ENCODE results near the gene RFNG.

RFNG gene

DNA sequence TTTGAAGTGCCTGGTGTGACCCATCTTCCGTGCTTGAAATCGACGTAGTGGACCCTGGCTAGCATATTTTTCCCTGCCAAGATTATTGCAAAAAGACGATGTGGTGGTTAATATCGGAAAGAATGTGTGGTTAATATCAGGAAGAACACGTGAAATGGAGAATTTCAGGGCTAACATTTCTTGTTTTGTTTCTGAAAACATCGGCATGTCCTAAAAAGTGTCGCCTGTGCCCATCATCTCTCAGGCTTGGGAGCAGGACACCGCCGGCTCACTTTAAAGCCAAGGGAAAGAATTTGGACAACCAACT lies 13.8 kb downstream of the RFNG start:
- H3K27ac ChIP-seq, result peak overlapping the region; percentile 91
- TF ChIP-seq CTCF (conservative IDR thresholded peaks at IDR 0.05), result no peak

DNA sequence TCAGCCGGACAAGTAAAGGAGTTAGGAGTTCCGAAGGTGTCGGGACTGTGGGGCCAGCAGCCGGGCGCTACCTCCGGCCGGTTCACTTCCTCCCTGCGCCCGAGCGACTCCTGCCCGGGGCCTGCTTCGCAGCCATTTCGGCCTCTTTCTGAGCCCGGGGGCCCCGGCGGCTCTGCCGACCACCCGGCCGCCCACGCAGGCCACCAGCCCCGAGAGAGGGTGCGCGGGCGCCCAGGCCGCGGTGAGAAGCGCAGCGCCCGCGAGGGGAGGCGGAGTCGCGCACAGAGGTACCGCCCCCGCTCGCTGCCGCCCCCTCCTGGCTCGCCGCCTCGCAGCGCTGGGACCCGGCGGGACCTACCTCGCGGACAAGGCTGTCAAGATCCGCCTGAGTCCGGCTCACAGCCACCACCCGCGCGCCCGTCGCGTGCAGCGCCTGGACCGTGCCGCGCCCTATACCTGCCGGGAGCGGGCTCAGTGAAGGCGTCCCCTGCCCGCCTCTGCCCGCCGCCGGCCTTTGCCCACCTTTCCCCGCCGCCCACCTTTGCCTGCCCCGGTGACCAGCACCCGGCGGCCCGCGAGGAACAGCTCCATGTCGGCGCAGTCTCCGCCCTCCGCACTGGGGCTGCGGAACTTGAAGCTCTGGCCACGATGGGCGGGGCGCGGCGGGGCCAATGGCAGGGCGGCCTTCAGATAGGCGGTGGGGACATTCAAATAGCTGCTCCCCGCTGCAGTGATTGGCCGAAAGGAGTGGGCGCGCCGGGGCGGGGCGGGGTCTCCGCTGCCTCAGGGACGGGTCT lies 14.3 kb downstream of the RFNG start, which contains the start of gene DCXR:
DCXR (minus strand) TSS at position 606 of the 797 bp plus-strand sequence; CDS start at position 591, 15 bp downstream.
- peak within 1 kb of the TSS; percentile 91 for H3K27ac ChIP-seq
- peak; percentile 97 for TF ChIP-seq CTCF (conservative IDR thresholded peaks at IDR 0.05)

DNA sequence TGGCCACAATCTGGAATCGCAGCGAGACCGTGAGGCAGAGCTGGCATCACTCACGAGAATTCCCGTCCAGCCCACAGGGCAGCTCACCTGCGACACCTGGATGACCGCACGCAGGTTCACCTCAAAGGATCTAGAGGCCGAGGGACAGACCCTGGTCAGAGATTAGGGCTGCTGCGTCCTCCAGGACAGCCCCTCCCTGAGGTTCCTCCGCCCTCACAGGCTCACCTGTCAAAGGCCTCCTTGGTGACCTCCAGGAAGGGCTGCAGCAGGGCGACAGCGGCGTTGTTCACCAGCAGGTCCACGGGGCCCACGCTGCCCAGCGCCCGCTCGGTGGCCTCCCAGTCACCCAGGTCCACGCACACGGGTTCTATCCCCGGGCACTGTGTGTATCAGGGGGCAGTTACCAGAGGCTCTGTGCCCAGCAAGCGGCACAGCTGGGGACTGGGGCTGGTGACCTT lies 14.9 kb downstream of the RFNG start:
- TF ChIP-seq CTCF (conservative IDR thresholded peaks at IDR 0.05), result no peak
- H3K27ac ChIP-seq, result peak overlapping the region; percentile 91

DNA sequence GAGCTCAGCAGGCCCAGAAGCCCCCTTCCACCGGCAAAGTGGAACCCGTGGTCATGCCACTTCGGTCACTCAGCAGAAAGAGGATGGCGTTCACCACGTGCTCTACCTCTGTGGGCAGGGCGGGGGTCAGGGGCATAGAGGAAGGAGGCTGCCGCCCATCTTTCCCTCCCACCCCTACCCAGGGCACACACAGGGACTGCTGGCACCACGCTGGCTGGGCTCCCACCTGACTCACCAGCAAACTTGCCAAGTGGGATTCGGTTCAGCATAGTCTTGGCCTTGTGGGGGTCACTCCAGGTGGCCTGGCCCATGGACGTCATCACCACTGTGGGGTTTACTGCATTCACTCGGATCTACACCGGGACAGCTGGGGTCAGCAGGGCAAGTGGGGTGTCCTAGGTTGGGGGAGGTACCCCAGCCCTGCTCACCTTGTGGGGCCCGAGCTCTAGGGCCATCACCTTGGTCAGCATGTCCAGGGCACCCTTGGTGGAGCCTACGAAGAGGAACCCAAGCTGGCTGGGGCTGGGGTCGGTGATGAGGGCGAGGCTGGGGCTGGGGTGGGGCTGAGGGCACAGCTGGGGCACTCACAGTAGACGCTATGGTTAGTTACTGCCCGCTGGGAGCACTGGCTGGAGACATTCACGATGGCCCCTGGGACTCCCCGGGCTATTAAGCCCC lies 15.5 kb downstream of the RFNG start:
- peak overlapping the region; percentile 91 for H3K27ac ChIP-seq
- TF ChIP-seq CTCF (conservative IDR thresholded peaks at IDR 0.05), result no peak

DNA sequence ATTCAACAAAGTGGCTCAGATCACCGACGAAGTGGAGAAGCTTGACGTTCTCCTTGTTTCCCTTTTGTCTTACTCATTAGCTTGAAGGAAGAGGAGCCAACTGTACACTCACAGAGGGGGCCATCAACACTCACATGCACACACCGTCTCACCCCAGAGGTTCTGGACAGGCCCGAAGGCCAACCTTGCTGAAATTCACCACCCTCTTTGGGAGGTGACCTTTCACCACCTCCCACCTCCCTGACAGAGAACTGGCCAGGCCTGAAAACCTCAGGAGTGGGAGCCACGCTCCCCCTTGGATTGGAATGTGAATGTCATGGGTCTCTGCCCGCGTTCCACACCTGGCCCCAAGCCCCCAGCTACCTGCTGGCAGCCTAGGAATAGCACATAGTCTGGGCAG lies 16.1 kb downstream of the RFNG start:
- no peak for TF ChIP-seq CTCF (conservative IDR thresholded peaks at IDR 0.05)
- peak overlapping the region; percentile 91 for H3K27ac ChIP-seq

- no peak for TF ChIP-seq CTCF (conservative IDR thresholded peaks at IDR 0.05)
- peak overlapping the region; percentile 11 for H3K27ac ChIP-seq
Observed at GRCh38 chr17:82034371-82035011, 17.1 kb downstream of the RFNG start.
